D721Med (cell line): ENCODE data around the gene IMPA2.

Experiments
- DNase-seq: peaks from one replicate; pipeline ENCODE4 v3.0.0; 2011; ENCODE audit warnings: low spot score; ENCODE audit not compliant: insufficient read length
- FAIRE-seq: peaks from 2 replicates; lab custom pipeline; 2011; peaks lifted over from hg19 to GRCh38; lab: Jason Lieb, UNC
- CTCF ChIP-seq: IDR thresholded peaks from 2 replicates; pipeline ENCODE4 v1.5.1; 2012; ENCODE audit warnings: mild to moderate bottlenecking, control low read depth; ENCODE audit not compliant: insufficient read depth; ENCODE audit errors: missing control alignments

Gene IMPA2

GRCh38 chr18:11989966-11990380 is 8.7 kb downstream of the IMPA2 start:
- FAIRE-seq (no peak), DNase-seq (no peak)
- no peak for TF ChIP-seq CTCF

GRCh38 chr18:11990539-11990938 is 9.2 kb downstream of the IMPA2 start:
- TF ChIP-seq CTCF = no peak

GRCh38 chr18:11991021-11991795 is 9.9 kb downstream of the IMPA2 start:
- no peak for FAIRE-seq
- no peak for TF ChIP-seq CTCF
- no peak for DNase-seq

More at GRCh38 chr18:11990539-11990938, 9.2 kb downstream of the IMPA2 start:
- FAIRE-seq = no peak
- DNase-seq = no peak

GRCh38 chr18:11992096-11992790 is 10.9 kb downstream of the IMPA2 start:
- no peak for TF ChIP-seq CTCF
- no peak for DNase-seq
- no peak for FAIRE-seq

GRCh38 chr18:11993264-11993916 is 12.1 kb downstream of the IMPA2 start:
- no peak for TF ChIP-seq CTCF
- DNase-seq (no peak), FAIRE-seq (no peak)

- FAIRE-seq = no peak
Observed at GRCh38 chr18:11994336-11994702, 13.0 kb downstream of the IMPA2 start.

More at GRCh38 chr18:11994336-11994702, 13.0 kb downstream of the IMPA2 start:
- no peak for TF ChIP-seq CTCF
- DNase-seq = no peak
